ENCODE data around the gene IRF2BP2.
A peak's percentile ranks its signal among the peaks of the same experiment; 100 is the strongest.

The IRF2BP2 gene

DNA sequence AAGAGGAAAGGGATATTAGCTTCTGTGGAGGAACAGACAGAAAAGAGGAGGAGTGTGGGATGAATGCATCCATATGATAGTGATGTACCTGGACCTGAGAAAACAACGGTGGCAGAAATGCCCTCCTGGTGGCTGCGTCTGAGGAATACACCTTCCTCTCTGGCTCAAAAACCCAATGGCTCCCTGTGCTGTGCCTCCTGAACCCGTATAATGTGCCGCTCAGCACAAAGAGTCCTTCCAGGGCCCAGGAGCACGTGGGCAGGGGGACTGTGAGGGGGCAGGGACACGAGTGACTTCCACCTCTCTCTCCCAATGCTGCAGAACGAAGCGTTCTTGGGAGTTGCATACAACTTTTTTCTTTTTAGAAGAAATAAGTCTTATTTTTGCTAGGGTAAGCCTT is 31.2 kb downstream of the IRF2BP2 start:
- H3K79me1 ChIP-seq (ENCODE audit: low read length) = no peaks in the 10 kb centered on the region
- DNase-seq = no peak
- H2BK120ac ChIP-seq (ENCODE audit: low read depth, low read length) = no peak overlapping the region
- no peaks in the 10 kb centered on the region for H3K36me3 ChIP-seq (ENCODE audit: control insufficient read depth, insufficient read depth, low read length)
- H3K27ac ChIP-seq (ENCODE audit: low read depth, low read length) = no peak overlapping the region
- no peak overlapping the region for H3K56ac ChIP-seq (ENCODE audit: low read length)
- no peak overlapping the region for H4K8ac ChIP-seq (ENCODE audit: low read depth, low read length)
- no peaks in the 10 kb centered on the region for H3K79me2 ChIP-seq (ENCODE audit: control insufficient read depth, insufficient read depth, low read length)
- H3K9ac ChIP-seq (ENCODE audit: low read length) = no peak overlapping the region
- no peak overlapping the region for H3K4me3 ChIP-seq (ENCODE audit: low read length)
- no peaks in the 10 kb centered on the region for H3K27me3 ChIP-seq (ENCODE audit: insufficient read depth, low read length, poor library complexity)
- H3K4ac ChIP-seq (ENCODE audit: low read depth, low read length) = no peak overlapping the region
- no peak overlapping the region for H2BK5ac ChIP-seq (ENCODE audit: low read length)
- H3K4me2 ChIP-seq (ENCODE audit: low read length) = no peak overlapping the region
- H4K5ac ChIP-seq (ENCODE audit: low read length) = no peak overlapping the region
- no CpG with 5 or more reads among the region's 8 CpGs for WGBS (ENCODE audit: extremely low coverage, insufficient coverage, low lambda C conversion rate)
- no peak overlapping the region for H2BK15ac ChIP-seq (replicated peaks; ENCODE audit: low read depth)
- H3K23ac ChIP-seq (ENCODE audit: low read length) = no peak overlapping the region
- peaks cover 2% of the 10 kb centered on the region for H3K4me1 ChIP-seq (ENCODE audit: control insufficient read depth, low read depth, low read length)
- H2AK5ac ChIP-seq (ENCODE audit: low read length) = no peak overlapping the region
- H3K18ac ChIP-seq (ENCODE audit: low read length) = no peak overlapping the region

DNA sequence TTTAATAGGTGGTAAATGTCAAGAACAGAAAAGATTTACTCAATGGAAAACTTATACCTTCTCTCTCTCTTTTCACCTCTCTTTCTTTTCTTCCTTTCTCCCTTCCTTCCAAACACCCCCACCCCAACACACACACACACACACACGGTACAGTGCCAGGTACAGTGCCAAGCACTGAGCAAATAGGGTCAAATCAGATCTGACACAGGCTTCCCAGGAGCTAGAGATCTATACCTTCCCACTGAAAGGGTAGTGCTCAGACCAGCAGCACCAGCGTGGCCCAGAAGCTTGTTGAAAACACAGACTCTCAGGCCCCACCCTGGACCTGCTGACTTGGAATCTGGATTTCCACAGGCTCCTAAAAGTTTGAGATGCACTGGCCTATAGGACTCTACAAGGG is 31.9 kb downstream of the IRF2BP2 start:
- Histone ChIP-seq H3K4me3 (ENCODE audit: low read length) (no peak overlapping the region), H3K18ac (ENCODE audit: low read length) (no peak overlapping the region), H3K4me2 (ENCODE audit: low read length) (no peak overlapping the region), H3K4ac (ENCODE audit: low read depth, low read length) (no peak overlapping the region), H3K56ac (ENCODE audit: low read length) (no peak overlapping the region), H2AK5ac (ENCODE audit: low read length) (no peak overlapping the region), H3K27ac (ENCODE audit: low read depth, low read length) (no peak overlapping the region), H4K8ac (ENCODE audit: low read depth, low read length) (no peak overlapping the region), H2BK5ac (ENCODE audit: low read length) (no peak overlapping the region), H3K27me3 (ENCODE audit: insufficient read depth, low read length, poor library complexity) (no peaks in the 10 kb centered on the region), H3K23ac (ENCODE audit: low read length) (no peak overlapping the region), H2BK15ac (replicated peaks; ENCODE audit: low read depth) (no peak overlapping the region), H3K79me1 (ENCODE audit: low read length) (no peaks in the 10 kb centered on the region), H4K5ac (ENCODE audit: low read length) (no peak overlapping the region), H2BK120ac (ENCODE audit: low read depth, low read length) (no peak overlapping the region), H3K79me2 (ENCODE audit: control insufficient read depth, insufficient read depth, low read length) (no peaks in the 10 kb centered on the region), H3K9ac (ENCODE audit: low read length) (no peak overlapping the region), H3K4me1 (ENCODE audit: control insufficient read depth, low read depth, low read length) (peaks cover 4% of the 10 kb centered on the region), H3K36me3 (ENCODE audit: control insufficient read depth, insufficient read depth, low read length) (no peaks in the 10 kb centered on the region)
- no peak for DNase-seq
- no CpG with 5 or more reads among the region's 2 CpGs for WGBS (ENCODE audit: extremely low coverage, insufficient coverage, low lambda C conversion rate)

DNA sequence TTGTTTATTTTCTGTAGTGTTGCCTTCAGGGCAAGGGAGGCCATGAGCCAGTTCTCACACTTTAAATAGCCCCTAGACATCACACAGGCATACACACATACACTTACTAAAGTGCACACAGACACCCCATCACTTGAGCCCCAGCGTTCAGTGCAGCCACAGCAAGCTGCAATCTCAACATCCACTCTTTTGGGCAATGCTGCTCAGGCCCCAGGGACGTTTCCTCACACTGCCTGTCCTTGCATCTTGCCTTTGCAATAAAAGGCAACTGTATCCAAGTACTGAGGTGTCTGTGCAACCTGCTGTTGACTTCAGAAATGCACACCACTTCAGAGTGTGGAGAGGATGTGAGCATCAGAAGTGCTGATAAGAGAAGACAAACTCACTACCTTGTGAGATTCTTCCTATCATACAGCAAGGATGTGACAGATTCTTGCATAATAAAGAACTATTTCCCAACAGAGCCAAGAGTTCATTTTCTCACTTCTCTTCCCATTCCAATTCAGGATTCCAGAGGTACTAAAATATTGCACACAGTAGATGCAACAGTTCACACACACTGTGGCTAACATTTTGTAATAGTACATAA is 36.2 kb downstream of the IRF2BP2 start:
- DNase-seq = peak; percentile 75
- Histone ChIP-seq H3K4me3 (ENCODE audit: low read length) (no peak overlapping the region), H3K18ac (ENCODE audit: low read length) (no peak overlapping the region), H2BK120ac (ENCODE audit: low read depth, low read length) (no peak overlapping the region), H3K56ac (ENCODE audit: low read length) (no peak overlapping the region), H3K79me1 (ENCODE audit: low read length) (no peaks in the 10 kb centered on the region), H3K4ac (ENCODE audit: low read depth, low read length) (no peak overlapping the region), H2BK5ac (ENCODE audit: low read length) (no peak overlapping the region), H3K4me1 (ENCODE audit: control insufficient read depth, low read depth, low read length) (peaks cover 4% of the 10 kb centered on the region), H2BK15ac (replicated peaks; ENCODE audit: low read depth) (no peak overlapping the region), H4K5ac (ENCODE audit: low read length) (no peak overlapping the region), H3K9ac (ENCODE audit: low read length) (no peak overlapping the region), H2AK5ac (ENCODE audit: low read length) (no peak overlapping the region), H3K27ac (ENCODE audit: low read depth, low read length) (no peak overlapping the region), H3K27me3 (ENCODE audit: insufficient read depth, low read length, poor library complexity) (no peaks in the 10 kb centered on the region), H3K79me2 (ENCODE audit: control insufficient read depth, insufficient read depth, low read length) (no peaks in the 10 kb centered on the region), H3K36me3 (ENCODE audit: control insufficient read depth, insufficient read depth, low read length) (no peaks in the 10 kb centered on the region), H3K23ac (ENCODE audit: low read length) (no peak overlapping the region), H3K4me2 (ENCODE audit: low read length) (no peak overlapping the region), H4K8ac (ENCODE audit: low read depth, low read length) (no peak overlapping the region)
- no CpG with 5 or more reads among the region's 2 CpGs for WGBS (ENCODE audit: extremely low coverage, insufficient coverage, low lambda C conversion rate)

DNA sequence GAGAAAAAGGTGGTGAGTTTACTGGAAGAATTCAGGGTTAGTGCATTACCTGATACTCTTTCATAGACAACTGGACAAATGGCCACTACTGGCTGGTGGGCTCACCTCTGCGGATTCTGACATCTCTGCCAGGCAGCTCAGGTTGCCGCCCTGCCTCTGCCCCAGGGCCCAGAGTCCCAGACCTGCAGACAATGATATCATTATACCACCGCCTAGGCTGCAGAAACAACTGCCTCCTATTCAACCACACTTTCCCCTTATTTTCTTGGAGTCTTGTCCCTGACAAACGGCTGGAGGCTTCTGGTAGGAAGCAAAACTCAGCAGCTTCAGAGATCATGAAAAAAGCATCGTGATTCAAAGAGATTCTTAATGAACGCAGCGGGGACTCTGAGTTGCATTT is 37.0 kb downstream of the IRF2BP2 start:
- no peaks in the 10 kb centered on the region for H3K27me3 ChIP-seq (ENCODE audit: insufficient read depth, low read length, poor library complexity)
- H2BK120ac ChIP-seq (ENCODE audit: low read depth, low read length) = no peak overlapping the region
- H3K18ac ChIP-seq (ENCODE audit: low read length) = no peak overlapping the region
- no peak overlapping the region for H3K4me3 ChIP-seq (ENCODE audit: low read length)
- no peak overlapping the region for H3K23ac ChIP-seq (ENCODE audit: low read length)
- WGBS (ENCODE audit: extremely low coverage, insufficient coverage, low lambda C conversion rate) = no CpG with 5 or more reads among the region's 7 CpGs
- no peak for DNase-seq
- H3K56ac ChIP-seq (ENCODE audit: low read length) = no peak overlapping the region
- no peak overlapping the region for H4K8ac ChIP-seq (ENCODE audit: low read depth, low read length)
- H3K9ac ChIP-seq (ENCODE audit: low read length) = no peak overlapping the region
- peaks cover 4% of the 10 kb centered on the region for H3K4me1 ChIP-seq (ENCODE audit: control insufficient read depth, low read depth, low read length)
- no peaks in the 10 kb centered on the region for H3K36me3 ChIP-seq (ENCODE audit: control insufficient read depth, insufficient read depth, low read length)
- no peak overlapping the region for H2BK15ac ChIP-seq (replicated peaks; ENCODE audit: low read depth)
- no peak overlapping the region for H3K4me2 ChIP-seq (ENCODE audit: low read length)
- no peak overlapping the region for H4K5ac ChIP-seq (ENCODE audit: low read length)
- H3K79me1 ChIP-seq (ENCODE audit: low read length) = no peaks in the 10 kb centered on the region
- no peaks in the 10 kb centered on the region for H3K79me2 ChIP-seq (ENCODE audit: control insufficient read depth, insufficient read depth, low read length)
- no peak overlapping the region for H3K4ac ChIP-seq (ENCODE audit: low read depth, low read length)
- H2AK5ac ChIP-seq (ENCODE audit: low read length) = no peak overlapping the region
- no peak overlapping the region for H3K27ac ChIP-seq (ENCODE audit: low read depth, low read length)
- no peak overlapping the region for H2BK5ac ChIP-seq (ENCODE audit: low read length)

DNA sequence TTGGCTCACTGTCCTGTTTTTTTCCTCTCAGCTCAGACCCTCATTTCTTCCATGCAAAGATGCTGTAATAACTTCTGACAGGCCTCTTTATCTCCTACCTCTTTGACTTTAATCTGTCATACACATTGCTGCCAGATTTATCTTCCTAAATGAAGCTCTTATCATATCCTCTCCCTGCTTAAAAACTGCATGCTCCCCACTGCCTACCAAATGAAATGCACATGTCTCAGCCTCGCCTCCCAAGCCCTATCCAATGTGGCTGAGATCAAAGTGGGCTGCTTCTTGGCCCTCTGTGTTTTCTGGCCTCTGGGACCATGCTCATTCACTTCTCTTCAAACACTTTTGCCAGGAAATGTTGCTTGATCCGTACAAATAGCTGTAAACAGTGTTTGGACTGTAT is 38.3 kb downstream of the IRF2BP2 start:
- Histone ChIP-seq H3K79me1 (ENCODE audit: low read length) (no peaks in the 10 kb centered on the region), H4K8ac (ENCODE audit: low read depth, low read length) (no peak overlapping the region), H3K23ac (ENCODE audit: low read length) (no peak overlapping the region), H3K18ac (ENCODE audit: low read length) (no peak overlapping the region), H2AK5ac (ENCODE audit: low read length) (no peak overlapping the region), H3K79me2 (ENCODE audit: control insufficient read depth, insufficient read depth, low read length) (no peaks in the 10 kb centered on the region), H3K36me3 (ENCODE audit: control insufficient read depth, insufficient read depth, low read length) (no peaks in the 10 kb centered on the region), H3K27me3 (ENCODE audit: insufficient read depth, low read length, poor library complexity) (no peaks in the 10 kb centered on the region), H3K4me2 (ENCODE audit: low read length) (no peak overlapping the region), H3K4ac (ENCODE audit: low read depth, low read length) (no peak overlapping the region), H4K5ac (ENCODE audit: low read length) (no peak overlapping the region), H3K4me1 (ENCODE audit: control insufficient read depth, low read depth, low read length) (peaks cover 4% of the 10 kb centered on the region), H3K56ac (ENCODE audit: low read length) (no peak overlapping the region), H2BK120ac (ENCODE audit: low read depth, low read length) (no peak overlapping the region), H3K4me3 (ENCODE audit: low read length) (no peak overlapping the region), H3K9ac (ENCODE audit: low read length) (no peak overlapping the region), H2BK15ac (replicated peaks; ENCODE audit: low read depth) (no peak overlapping the region), H2BK5ac (ENCODE audit: low read length) (no peak overlapping the region), H3K27ac (ENCODE audit: low read depth, low read length) (no peak overlapping the region)
- DNase-seq = no peak
- no CpG with 5 or more reads among the region's 2 CpGs for WGBS (ENCODE audit: extremely low coverage, insufficient coverage, low lambda C conversion rate)
